Measurements from ENCODE around the gene TLK1.

TLK1 gene

DNA sequence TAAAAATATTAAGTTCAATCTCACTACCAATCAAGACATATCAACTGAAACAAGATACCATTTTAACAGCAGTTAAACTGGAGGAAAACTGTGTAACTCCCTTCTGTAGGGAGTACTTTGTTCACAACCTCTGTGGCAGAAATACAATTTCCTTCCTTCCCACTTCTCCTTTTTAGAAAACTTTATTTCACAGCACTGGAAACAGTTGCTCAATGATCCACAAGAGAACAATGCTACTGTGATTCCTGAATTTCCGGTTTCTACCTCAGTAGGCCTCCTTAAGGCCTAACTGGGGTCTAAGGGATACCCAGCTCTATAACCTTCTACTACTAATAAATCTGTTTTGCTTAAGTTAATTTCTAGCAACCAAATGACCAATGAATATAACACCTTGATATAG, 14.1 kb downstream of the TLK1 start:
- H3K4me3 Mint-ChIP-seq = no peak overlapping the region
- H3K9me3 Mint-ChIP-seq = no peaks in the 10 kb centered on the region
- H3K27me3 Mint-ChIP-seq = no peaks in the 10 kb centered on the region
- no peaks in the 10 kb centered on the region for H3K36me3 Mint-ChIP-seq (ENCODE audit: low read depth)
- intact Hi-C loops (cut with micrococcal nuclease) = no loop called here
- H3K4me1 Mint-ChIP-seq (ENCODE audit: low read depth) = peaks cover 68% of the 10 kb centered on the region
- peak overlapping the region; percentile 22 for H3K27ac Mint-ChIP-seq

GRCh38 chr2:171146071-171146470, 14.6 kb downstream of the TLK1 start:
- peaks cover 73% of the 10 kb centered on the region for H3K4me1 Mint-ChIP-seq (ENCODE audit: low read depth)
- no peak overlapping the region for H3K4me3 Mint-ChIP-seq

GRCh38 chr2:171143670-171144062, 17.0 kb downstream of the TLK1 start:
- H3K4me3 Mint-ChIP-seq = no peak overlapping the region
- H3K4me1 Mint-ChIP-seq (ENCODE audit: low read depth) = peaks cover 69% of the 10 kb centered on the region
- intact Hi-C loops (cut with micrococcal nuclease) = no loop called here
- H3K27ac Mint-ChIP-seq = no peak overlapping the region
- peaks cover 6% of the 10 kb centered on the region for H3K36me3 Mint-ChIP-seq (ENCODE audit: low read depth)
- H3K9me3 Mint-ChIP-seq = no peaks in the 10 kb centered on the region
- H3K27me3 Mint-ChIP-seq = no peaks in the 10 kb centered on the region

More at GRCh38 chr2:171146071-171146470, 14.6 kb downstream of the TLK1 start:
- H3K27ac Mint-ChIP-seq = no peak overlapping the region
- no peaks in the 10 kb centered on the region for H3K9me3 Mint-ChIP-seq
- H3K27me3 Mint-ChIP-seq = no peaks in the 10 kb centered on the region
- H3K36me3 Mint-ChIP-seq (ENCODE audit: low read depth) = no peaks in the 10 kb centered on the region
- intact Hi-C loops (cut with micrococcal nuclease) = no loop called here

DNA sequence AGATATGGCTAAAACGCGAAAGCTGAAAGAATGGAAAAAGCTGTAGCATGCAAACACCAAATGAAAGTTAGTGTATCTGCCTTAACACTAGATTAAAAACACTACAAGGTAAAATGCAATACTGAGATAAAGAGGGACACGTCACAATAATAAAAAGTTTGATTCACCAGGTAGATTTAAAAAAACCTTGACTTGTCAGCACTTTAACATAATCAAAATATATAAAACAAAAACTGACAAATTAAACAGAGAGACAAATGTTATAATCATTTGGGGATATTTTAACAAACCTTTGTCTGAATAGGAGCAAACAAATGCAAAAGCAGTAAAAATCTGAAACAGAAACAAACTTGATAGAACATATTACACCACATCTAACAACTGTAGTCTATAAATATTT, 18.3 kb downstream of the TLK1 start:
- Mint-ChIP-seq H3K36me3 (ENCODE audit: low read depth) (peaks cover 6% of the 10 kb centered on the region), H3K27ac (no peak overlapping the region), H3K27me3 (no peaks in the 10 kb centered on the region), H3K4me3 (no peak overlapping the region), H3K4me1 (ENCODE audit: low read depth) (peaks cover 60% of the 10 kb centered on the region), H3K9me3 (no peaks in the 10 kb centered on the region)
- intact Hi-C loops (cut with micrococcal nuclease) = no loop called here

- Mint-ChIP-seq H3K27ac (no peak overlapping the region), H3K36me3 (ENCODE audit: low read depth) (peaks cover 6% of the 10 kb centered on the region), H3K4me1 (ENCODE audit: low read depth) (peaks cover 59% of the 10 kb centered on the region), H3K27me3 (no peaks in the 10 kb centered on the region), H3K9me3 (no peaks in the 10 kb centered on the region), H3K4me3 (no peak overlapping the region)
- intact Hi-C loops (cut with micrococcal nuclease) = no loop called here
These were observed 19.4 kb downstream of the TLK1 start for GRCh38 chr2:171141320-171141719.

- Mint-ChIP-seq H3K36me3 (ENCODE audit: low read depth) (peaks cover 6% of the 10 kb centered on the region), H3K27me3 (no peaks in the 10 kb centered on the region), H3K4me1 (ENCODE audit: low read depth) (peaks cover 53% of the 10 kb centered on the region), H3K9me3 (no peaks in the 10 kb centered on the region), H3K4me3 (no peak overlapping the region), H3K27ac (no peak overlapping the region)
- intact Hi-C loops (cut with micrococcal nuclease) = no loop called here
These were observed 20.8 kb downstream of the TLK1 start for GRCh38 chr2:171139860-171140259.

GRCh38 chr2:171136024-171136423, 24.7 kb downstream of the TLK1 start:
- H3K27me3 Mint-ChIP-seq = no peaks in the 10 kb centered on the region
- H3K9me3 Mint-ChIP-seq = no peaks in the 10 kb centered on the region
- H3K4me3 Mint-ChIP-seq = no peak overlapping the region
- intact Hi-C loops (cut with micrococcal nuclease) = no loop called here
- H3K4me1 Mint-ChIP-seq (ENCODE audit: low read depth) = peaks cover 40% of the 10 kb centered on the region
- H3K36me3 Mint-ChIP-seq (ENCODE audit: low read depth) = peaks cover 13% of the 10 kb centered on the region
- no peak overlapping the region for H3K27ac Mint-ChIP-seq

GRCh38 chr2:171134624-171135230, 26.0 kb downstream of the TLK1 start:
- H3K9me3 Mint-ChIP-seq = no peaks in the 10 kb centered on the region
- H3K4me3 Mint-ChIP-seq = no peak overlapping the region

DNA sequence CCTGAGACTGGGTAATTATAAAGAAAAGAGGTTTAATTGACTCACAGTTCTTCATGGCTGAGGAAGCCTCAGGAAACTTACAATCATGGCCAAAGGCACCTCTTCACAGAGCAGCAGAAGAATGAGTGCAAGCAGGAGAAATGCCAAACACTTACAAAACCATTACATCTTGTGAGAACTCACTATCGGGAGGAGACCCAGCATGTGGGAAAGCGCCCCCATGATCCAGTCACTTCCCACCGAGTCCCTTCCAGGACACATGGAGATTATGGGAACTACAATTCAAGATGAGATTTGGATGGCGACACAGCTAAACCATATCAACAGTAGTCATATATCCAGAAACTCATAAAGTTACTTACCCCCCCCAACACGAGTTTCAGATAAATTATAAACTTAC, 28.6 kb downstream of the TLK1 start:
- intact Hi-C loops (cut with micrococcal nuclease) = no loop called here
- Mint-ChIP-seq H3K9me3 (no peaks in the 10 kb centered on the region), H3K36me3 (ENCODE audit: low read depth) (peaks cover 7% of the 10 kb centered on the region), H3K4me1 (ENCODE audit: low read depth) (peaks cover 41% of the 10 kb centered on the region), H3K27ac (no peak overlapping the region), H3K27me3 (no peaks in the 10 kb centered on the region), H3K4me3 (no peak overlapping the region)

More at GRCh38 chr2:171134624-171135230, 26.0 kb downstream of the TLK1 start:
- intact Hi-C loops (cut with micrococcal nuclease) = no loop called here
- Mint-ChIP-seq H3K36me3 (ENCODE audit: low read depth) (peaks cover 9% of the 10 kb centered on the region), H3K4me1 (ENCODE audit: low read depth) (peaks cover 42% of the 10 kb centered on the region), H3K27ac (no peak overlapping the region), H3K27me3 (no peaks in the 10 kb centered on the region)

- no peak overlapping the region for H3K4me3 Mint-ChIP-seq
- peaks cover 25% of the 10 kb centered on the region for H3K4me1 Mint-ChIP-seq (ENCODE audit: low read depth)
- H3K27me3 Mint-ChIP-seq = no peaks in the 10 kb centered on the region
- H3K9me3 Mint-ChIP-seq = no peaks in the 10 kb centered on the region
- H3K36me3 Mint-ChIP-seq (ENCODE audit: low read depth) = peaks cover 7% of the 10 kb centered on the region
- H3K27ac Mint-ChIP-seq = no peak overlapping the region
- intact Hi-C loops (cut with micrococcal nuclease) = no loop called here
These were observed 32.2 kb downstream of the TLK1 start for GRCh38 chr2:171128461-171128860.

DNA sequence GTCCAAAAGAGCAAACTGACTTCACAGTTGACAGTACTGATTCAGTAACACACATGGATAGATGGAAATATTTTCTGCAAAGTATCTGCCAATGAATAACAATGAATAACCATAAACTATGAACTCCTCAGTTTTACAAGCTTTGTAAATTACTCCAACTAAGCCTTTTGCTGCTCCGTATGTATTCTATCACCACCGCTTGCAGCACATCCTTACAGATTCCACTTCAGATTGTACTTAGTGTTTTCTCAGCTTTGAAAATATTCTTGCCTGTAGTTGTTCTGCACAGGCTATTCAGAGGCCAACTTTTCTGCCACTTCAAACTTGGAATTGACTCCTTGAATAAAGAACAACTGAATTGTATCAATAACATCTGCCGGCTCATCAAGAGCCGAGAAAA, 36.2 kb downstream of the TLK1 start:
- Mint-ChIP-seq H3K9me3 (no peaks in the 10 kb centered on the region), H3K4me3 (no peak overlapping the region), H3K27ac (no peak overlapping the region), H3K27me3 (no peaks in the 10 kb centered on the region), H3K36me3 (ENCODE audit: low read depth) (no peaks in the 10 kb centered on the region), H3K4me1 (ENCODE audit: low read depth) (peaks cover 26% of the 10 kb centered on the region)
- intact Hi-C loops (cut with micrococcal nuclease) = no loop called here

DNA sequence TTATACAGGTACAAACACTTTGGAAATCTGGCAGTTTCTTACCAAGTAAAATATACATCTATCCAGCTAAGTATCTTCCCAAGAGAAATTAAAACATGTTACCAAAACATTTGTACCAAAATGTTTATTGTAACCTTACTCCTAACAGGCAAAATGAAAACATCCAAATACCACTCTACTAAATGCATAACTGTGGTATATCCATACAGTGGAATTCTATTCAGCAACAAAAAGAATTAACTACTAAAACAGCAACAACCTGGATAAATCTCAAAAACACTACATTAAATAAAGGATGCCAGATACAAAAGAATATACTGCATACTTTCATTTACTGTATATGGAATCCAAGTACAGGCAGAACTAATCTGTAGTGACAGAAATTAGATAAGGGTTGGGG, 51.1 kb downstream of the TLK1 start:
- no peak overlapping the region for H3K4me3 Mint-ChIP-seq
- no peaks in the 10 kb centered on the region for H3K27me3 Mint-ChIP-seq
- intact Hi-C loops (cut with micrococcal nuclease) = no loop called here
- H3K27ac Mint-ChIP-seq = no peak overlapping the region
- no peaks in the 10 kb centered on the region for H3K9me3 Mint-ChIP-seq
- peaks cover 16% of the 10 kb centered on the region for H3K4me1 Mint-ChIP-seq (ENCODE audit: low read depth)
- peaks cover 46% of the 10 kb centered on the region for H3K36me3 Mint-ChIP-seq (ENCODE audit: low read depth)

DNA sequence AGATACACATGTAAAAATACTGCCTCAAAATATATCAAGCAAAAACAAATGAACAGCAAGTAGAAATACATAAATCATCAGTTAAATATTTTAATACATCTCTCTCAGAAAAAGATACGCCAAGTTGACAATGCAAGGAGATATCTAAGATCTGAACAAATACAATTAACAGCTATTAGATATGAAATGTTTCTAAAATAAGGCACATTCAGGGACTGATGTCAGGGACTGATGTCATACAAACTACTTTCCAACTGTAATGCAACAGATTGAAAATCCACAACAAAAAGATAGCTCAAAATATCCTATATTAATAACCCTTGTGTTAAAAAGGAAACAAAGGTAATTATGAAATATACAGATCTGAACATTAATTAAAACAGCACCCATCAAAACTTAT, 51.7 kb downstream of the TLK1 start:
- intact Hi-C loops (cut with micrococcal nuclease) = no loop called here
- Mint-ChIP-seq H3K4me3 (no peak overlapping the region), H3K36me3 (ENCODE audit: low read depth) (peaks cover 40% of the 10 kb centered on the region), H3K27ac (no peak overlapping the region), H3K27me3 (no peaks in the 10 kb centered on the region), H3K9me3 (no peaks in the 10 kb centered on the region), H3K4me1 (ENCODE audit: low read depth) (peaks cover 16% of the 10 kb centered on the region)

GRCh38 chr2:171107803-171108202, 52.9 kb downstream of the TLK1 start:
- H3K27ac Mint-ChIP-seq = no peak overlapping the region

DNA sequence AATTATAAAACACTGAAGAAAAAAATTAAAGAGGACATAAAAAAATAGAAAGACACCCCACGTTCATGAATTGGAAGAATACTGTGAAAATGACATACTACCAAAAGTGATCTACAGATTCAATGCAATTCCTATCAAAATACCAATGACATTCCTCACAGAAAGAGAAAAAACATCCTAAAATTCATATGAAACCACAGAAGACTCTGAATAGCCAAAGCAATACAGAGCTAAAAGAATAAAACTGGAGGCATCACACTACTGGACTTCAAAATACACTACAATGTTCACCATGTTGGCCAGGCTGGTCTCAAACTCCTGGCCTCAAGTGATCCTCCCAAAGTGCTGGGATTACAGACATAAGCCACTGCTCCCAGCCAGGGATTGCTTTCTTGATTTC, 56.3 kb downstream of the TLK1 start:
- Mint-ChIP-seq H3K27me3 (no peaks in the 10 kb centered on the region), H3K27ac (no peak overlapping the region), H3K4me3 (no peak overlapping the region), H3K36me3 (ENCODE audit: low read depth) (peaks cover 59% of the 10 kb centered on the region), H3K9me3 (peaks cover 14% of the 10 kb centered on the region), H3K4me1 (ENCODE audit: low read depth) (peaks cover 16% of the 10 kb centered on the region)
- intact Hi-C loops (cut with micrococcal nuclease) = no loop called here

More at GRCh38 chr2:171107803-171108202, 52.9 kb downstream of the TLK1 start:
- H3K27me3 Mint-ChIP-seq = no peaks in the 10 kb centered on the region
- no peaks in the 10 kb centered on the region for H3K9me3 Mint-ChIP-seq
- peaks cover 16% of the 10 kb centered on the region for H3K4me1 Mint-ChIP-seq (ENCODE audit: low read depth)
- H3K4me3 Mint-ChIP-seq = no peak overlapping the region
- H3K36me3 Mint-ChIP-seq (ENCODE audit: low read depth) = peaks cover 48% of the 10 kb centered on the region
- intact Hi-C loops (cut with micrococcal nuclease) = no loop called here

Data from dendritic cell treated with granulocyte-macrophage colony-stimulating factor and Interleukin-4, amounts not matched to agents 40 ng/mL and 50 ng/mL, for 4 days (primary cell).